ENCODE results near the gene RNF223.

DNA sequence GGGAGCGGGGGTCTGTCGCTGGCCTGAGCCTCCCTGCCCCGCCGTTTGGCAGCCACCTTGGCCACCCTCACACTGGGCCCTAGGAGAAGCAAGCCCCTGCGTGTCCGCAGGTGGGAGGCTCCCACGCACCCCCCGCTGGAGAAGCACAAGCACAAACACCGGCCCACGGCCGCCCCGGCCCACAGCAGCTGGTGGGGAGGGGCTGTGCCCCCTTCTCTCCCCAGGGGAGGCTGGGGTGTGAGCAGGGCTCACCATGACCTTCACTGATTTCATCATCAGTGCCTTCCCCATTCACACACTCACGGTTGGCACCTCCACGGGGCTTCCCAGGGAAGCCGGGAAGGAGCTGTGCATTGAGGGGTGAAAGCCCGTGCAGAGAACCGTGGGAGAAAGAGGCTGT is 46.3 kb downstream of the RNF223 start:
- TF ChIP-seq CTCF (IDR thresholded peaks at IDR 0.05 in 8 of 11, conservative IDR thresholded peaks at IDR 0.05 in 3 of 11), result no peak
- TF ChIP-seq POLR2AphosphoS5 (IDR thresholded peaks at IDR 0.05), result no peak

All from spleen (tissue), 7 donors.